Limb (tissue), 2 donors: ENCODE results near the gene TNFAIP8L3.
"Not testable (repeated sequence)": the region's sequence is repeated elsewhere in the genome, so short reads cannot be mapped to it uniquely, and the experiment has no call there.

Source experiments
- DNase-seq, 2 donors: peaks; one replicate each; pipeline ENCODE4 v3.0.0-alpha.2; 2016; ENCODE audit errors: extremely low spot score in 2 of 2

The TNFAIP8L3 gene

DNA sequence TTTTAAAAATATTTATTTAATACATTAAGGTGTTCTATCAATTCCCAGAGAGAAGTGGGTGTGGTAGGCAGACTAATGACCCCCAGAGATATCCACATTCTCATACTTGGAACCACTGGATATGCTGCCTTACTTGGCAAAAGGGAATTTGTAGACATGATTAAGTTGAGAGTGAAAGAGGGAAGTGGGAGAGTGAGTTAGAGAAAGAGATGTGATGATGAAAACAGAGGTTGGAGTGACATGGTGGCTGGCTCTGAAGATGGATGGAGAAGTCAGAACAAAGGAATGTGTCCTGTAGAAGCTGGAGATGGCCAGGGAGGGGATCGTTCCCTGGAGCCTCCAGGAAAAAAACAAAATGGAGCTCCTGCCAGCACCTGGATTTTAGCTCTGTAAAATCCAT lies 32.0 kb downstream of the TNFAIP8L3 start:
- DNase-seq: no peak

DNA sequence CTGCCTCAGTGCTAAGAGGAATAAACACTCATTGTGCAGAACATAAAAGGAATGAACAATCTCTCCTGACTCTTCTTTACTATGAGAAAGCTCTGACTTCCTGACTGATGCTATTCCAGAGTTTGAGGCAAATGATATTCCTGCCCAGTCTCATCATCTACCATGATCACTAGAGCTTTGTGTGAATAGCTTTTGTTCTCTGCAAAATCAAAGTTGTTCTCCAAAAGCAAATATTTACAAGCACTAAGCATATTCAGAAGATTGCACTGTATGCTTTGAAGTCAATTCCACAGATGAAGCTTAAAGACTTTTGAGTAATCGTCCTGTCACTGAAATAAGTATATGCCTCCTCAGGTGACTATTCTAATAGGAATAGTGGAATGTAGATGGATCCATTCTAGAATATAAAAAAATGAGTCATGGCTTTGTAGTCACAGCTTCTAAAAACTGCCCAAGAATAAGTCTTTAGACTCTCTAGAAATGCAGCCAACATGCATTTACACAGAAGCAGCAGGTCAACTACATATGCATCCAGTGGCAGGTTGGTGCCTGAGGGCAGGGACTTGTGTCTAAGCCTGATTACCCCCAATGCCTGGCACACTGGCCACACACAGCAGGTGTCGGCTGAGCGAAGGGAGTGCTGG lies 34.6 kb downstream of the TNFAIP8L3 start:
- no peak for DNase-seq

GRCh38 chr15:51054535-51054934 lies 40.2 kb downstream of the TNFAIP8L3 start:
- DNase-seq: no peak

GRCh38 chr15:51053571-51053970 lies 41.1 kb downstream of the TNFAIP8L3 start:
- DNase-seq: no peak

DNA sequence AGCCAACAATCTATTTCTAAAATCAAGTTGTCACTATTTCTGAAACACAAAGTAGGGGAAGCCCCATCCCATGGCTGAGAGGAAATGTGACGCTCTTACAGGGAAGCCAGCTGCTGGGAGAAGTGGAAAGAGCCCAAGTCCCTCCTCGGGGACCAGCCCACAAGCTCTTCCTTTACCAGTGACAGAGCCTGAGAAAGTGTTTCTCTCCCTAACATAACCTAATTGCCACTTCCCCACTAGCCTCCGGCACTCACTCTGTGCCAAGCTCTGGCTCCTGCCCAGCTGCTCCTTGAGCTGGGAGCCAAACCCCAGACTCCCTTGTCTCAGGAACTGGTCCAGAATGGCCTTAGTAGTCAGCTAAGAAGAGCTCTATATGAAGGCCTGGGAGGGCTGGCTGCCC lies 42.9 kb downstream of the TNFAIP8L3 start:
- DNase-seq: peak in 1 of 2 donors; percentile 9

GRCh38 chr15:51049081-51049480 lies 45.6 kb downstream of the TNFAIP8L3 start:
- no peak for DNase-seq

- no peak for DNase-seq
Measured at GRCh38 chr15:51048308-51048707, 46.4 kb downstream of the TNFAIP8L3 start.

DNA sequence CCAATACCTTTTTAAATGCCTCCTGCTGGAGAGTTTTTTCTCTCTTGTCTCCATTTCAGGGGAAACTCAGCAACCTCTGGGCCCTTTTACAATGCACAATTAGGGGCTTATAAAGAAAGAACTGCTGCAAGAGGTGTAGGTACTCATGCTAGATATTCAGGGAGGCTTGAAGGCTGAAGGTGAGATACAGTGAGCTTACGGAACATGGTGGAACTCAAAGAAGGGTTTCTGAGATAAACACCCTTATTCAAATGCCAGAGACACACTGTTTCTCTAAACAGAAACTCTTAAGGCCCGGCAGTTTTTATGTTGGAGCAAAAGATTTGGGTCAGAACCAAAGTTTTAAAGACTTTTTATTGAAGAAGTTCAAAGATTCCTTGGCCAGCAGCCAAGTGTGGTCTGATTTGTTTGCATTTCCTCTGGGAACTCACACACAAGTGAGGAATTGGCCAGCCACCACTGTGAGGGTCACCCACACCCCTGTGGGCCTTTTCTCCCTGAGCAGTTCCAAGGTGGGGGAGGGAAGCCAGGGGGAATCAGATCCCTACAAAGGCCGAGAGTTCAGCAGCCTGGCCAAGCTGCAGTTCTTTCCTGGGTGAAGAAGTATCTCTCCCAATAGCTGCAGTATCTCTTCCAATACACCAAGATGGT lies 47.8 kb downstream of the TNFAIP8L3 start:
- no peak for DNase-seq

GRCh38 chr15:51046016-51046415 lies 48.7 kb downstream of the TNFAIP8L3 start:
- DNase-seq: no peak

- DNase-seq: no peak
Measured at GRCh38 chr15:51044037-51044727, 50.5 kb downstream of the TNFAIP8L3 start.

- DNase-seq: no peak
Measured at GRCh38 chr15:51038974-51039319, 55.8 kb downstream of the TNFAIP8L3 start.

DNA sequence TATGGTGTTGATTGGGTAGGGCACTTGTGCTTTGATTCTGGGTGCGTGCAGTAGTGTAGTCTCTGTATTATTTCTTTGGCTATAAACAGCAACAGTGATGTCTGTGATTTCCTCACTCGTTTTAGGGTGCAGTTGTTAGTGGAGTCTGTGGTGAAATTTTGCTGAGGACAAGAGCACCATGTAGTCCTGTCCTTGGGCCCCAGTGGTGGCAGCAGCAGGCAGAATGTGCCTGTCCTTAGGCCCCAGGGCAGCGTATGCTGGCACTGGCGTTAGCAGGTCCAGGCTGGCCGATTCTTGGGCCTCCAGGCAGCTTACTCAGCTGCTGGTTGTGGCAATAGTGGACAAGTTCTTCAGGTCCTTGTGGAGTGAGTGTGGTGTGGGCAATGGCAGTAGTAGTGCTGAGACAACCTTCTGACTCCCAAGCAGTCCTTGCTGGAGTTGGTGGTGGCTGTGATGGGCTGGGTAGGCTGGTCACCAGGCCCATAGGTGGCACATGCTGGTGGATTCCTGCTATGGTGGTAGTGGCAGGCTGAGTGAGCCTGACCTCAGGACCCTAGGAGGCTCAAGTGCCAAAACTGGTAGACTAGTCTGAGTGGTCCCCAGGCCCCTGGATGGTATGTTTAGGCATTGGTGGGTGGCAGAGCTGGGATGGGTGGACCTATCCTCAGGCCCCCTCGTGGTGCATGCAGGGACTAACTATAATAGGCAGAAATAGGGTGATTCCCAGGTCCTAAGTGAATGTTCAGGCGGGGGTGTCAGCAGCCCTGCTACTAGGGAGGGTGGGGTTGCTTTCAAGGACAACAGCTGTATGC lies 56.3 kb downstream of the TNFAIP8L3 start:
- DNase-seq: no peak

GRCh38 chr15:51037474-51037873 lies 57.2 kb downstream of the TNFAIP8L3 start:
- DNase-seq: not testable (repeated sequence)

DNA sequence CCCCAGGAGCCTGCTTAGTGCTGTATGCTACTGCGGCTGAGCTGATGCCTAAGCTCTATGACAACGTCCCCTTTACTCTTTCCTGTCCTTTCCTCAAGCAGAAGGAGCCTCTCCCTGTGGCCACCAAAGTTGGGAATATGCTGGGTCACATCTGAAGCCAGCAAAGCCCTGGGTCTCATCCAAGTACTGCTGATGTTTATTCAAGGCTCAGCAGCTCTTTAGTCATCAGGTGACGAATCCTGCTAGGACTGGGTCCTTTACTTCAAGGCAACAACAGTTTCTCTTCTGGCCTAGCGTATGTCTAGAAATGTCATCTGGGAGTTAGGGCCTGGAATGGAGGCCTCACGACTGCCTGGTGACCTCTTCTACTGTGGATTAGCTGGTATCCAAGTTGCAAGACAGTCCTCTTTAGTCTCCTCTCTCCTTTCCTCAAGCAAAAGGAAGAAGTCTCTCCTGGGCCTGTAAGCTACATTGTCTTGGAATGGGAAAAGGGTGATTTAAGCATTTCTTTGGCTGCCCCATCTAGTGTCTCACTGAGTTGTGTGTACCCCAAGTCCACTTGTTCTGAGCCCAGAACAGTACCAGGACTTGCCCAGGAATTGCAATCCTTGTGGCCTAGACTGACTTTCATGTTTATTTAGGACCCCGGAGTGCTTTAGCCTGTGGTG lies 63.9 kb downstream of the TNFAIP8L3 start:
- DNase-seq: no peak

GRCh38 chr15:51025454-51025846 lies 69.3 kb downstream of the TNFAIP8L3 start:
- no peak for DNase-seq

DNA sequence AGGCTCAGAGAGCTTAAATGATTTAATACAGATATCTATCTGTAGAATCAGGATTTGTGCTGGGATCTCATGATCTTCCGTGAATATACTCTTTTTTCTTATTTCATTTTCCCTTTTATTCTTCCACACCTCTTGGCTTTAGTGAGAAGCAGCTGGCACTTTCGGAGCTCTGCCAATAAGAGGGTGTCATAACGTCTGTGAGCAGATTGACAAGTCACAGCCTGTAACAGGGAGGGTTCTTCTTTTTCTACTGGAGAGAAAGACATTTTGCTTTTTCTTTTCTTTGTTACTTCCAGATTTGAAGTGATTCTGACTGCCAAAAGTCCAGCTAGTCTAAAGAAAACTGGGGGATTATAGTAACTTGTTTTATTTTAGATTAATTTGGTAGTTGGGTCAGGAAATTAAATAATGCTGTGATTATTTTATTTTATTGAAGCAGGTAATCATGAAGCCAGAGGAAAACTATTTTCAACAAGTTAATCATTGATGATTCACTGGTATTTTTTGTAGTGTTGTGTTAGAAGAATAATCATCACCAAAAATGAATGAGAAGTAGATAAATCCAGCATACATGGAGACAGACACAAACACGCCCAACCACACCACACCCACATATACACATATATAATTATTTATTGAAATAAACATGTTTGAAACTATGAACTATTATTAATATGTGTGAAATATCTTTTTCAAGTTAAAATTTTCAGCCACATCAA lies 69.8 kb downstream of the TNFAIP8L3 start:
- peak in 1 of 2 donors; percentile 14 for DNase-seq

DNA sequence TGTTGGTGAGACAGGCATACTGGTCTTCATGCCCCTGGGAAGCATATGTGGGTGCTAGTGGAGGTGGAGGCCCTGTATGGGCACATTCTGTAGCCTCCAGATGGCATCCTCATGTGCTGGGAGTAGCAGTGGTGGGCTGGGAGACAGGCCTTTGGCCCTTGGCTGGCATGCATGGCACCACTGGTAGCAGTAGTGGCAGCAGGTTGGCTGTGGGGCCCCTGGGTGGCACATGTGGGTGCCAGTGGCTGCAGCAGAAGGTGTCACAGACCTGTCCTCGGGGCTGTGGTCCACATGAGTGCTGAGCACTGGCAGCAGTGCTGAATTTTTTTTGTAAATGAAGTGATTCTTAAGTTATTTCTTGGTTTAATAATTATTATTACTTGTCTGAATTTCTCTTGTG lies 71.2 kb downstream of the TNFAIP8L3 start:
- DNase-seq: no peak

DNA sequence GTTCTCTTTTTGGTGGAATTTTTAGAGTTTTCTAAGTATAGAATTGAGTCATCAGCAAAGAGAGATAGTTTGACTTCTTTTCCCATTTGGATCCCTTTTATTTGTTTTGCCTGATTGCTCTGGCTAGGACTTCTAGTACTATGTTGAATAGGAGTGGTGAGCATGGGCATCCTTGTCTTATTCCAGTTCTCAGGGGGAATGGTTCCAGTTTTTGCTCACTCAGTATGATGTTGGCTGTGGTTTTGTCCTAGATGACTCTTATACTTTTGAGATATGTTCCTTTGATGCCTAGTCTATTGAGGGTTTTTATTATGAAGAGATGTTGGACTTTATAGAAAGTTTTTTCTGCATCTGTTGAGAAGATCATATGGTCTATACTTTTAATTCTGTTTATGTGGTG lies 72.5 kb downstream of the TNFAIP8L3 start:
- no peak for DNase-seq

GRCh38 chr15:51016615-51017014 lies 78.1 kb downstream of the TNFAIP8L3 start:
- DNase-seq: no peak

DNA sequence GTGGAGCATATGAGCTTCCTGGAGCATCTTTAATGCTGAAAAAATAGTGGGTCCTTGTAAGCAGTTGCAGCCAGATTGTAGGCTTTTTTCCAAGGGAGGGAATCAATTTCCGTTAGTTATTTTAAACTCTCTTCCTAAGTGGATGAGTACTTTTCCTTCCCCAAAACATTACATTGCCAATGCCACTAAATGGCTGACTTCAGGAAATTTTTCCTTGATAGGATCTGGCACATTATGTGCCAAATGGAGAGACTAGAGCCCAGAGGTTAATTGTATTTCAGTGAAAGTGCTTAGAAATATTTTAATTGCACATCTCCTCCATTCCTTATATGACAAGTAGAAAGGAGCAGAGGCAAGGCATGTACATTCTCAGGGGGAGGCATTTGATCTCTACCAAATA lies 83.5 kb downstream of the TNFAIP8L3 start:
- DNase-seq: no peak

DNA sequence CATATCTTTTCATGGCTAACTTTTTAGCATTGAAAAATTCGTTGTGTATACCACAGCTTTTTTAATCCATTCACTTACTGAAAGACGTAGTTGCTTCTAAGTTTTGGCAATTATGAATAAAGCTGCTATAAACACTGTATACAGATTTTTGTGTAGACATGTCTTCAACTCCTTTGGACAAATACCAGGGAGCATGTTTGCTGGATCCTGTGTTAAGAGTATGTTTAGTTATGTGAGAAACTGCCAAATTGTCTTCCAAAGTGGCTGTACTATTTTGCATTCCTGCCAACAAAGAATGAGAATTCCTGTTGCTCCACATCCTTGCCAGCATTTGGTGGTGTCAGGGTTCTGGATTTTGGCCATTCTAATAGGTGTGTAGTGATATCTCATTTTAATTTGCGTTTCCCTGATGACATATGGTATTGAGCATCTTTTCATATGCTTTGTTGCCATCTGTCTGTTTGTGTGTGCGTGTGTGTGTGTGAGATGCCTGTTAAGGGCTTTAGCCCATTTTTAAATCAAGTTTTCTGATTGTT lies 87.5 kb downstream of the TNFAIP8L3 start:
- DNase-seq: no peak
